Measurements from ENCODE around the gene ZDHHC8.

DNA sequence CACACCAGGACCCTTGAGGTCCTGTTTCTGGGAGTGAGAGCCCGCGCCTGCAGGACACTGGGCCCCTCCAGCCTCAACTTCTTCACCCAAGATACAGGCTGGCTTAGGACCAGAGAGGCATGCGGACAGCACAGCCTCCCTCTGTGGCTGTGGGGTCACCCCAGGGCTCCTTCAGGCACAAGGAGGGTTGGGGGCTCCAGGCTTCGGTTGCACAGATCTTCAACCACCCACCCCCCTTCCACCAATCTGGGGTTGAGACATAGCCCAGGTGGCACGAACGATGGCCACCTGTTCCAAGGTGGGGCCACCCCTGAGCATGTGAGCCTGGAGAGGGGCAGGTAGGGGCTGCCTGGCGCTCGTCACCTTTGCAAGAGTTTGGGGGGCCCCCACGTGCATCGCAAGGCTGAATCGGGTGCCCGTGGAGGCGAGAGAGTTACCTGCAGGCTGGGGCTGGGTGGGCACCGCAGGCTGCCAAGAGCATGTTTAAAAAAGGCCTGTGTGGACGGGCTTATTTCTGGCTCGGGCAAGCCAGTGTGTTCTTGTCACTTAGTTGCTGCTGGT lies 1.2 kb downstream of the ZDHHC8 start:
- TF ChIP-seq, protein P1, sequence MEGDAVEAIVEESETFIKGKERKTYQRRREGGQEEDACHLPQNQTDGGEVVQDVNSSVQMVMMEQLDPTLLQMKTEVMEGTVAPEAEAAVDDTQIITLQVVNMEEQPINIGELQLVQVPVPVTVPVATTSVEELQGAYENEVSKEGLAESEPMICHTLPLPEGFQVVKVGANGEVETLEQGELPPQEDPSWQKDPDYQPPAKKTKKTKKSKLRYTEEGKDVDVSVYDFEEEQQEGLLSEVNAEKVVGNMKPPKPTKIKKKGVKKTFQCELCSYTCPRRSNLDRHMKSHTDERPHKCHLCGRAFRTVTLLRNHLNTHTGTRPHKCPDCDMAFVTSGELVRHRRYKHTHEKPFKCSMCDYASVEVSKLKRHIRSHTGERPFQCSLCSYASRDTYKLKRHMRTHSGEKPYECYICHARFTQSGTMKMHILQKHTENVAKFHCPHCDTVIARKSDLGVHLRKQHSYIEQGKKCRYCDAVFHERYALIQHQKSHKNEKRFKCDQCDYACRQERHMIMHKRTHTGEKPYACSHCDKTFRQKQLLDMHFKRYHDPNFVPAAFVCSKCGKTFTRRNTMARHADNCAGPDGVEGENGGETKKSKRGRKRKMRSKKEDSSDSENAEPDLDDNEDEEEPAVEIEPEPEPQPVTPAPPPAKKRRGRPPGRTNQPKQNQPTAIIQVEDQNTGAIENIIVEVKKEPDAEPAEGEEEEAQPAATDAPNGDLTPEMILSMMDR (IDR thresholded peaks at IDR 0.05; ENCODE audit: low read depth, low read length): no peak
- TF ChIP-seq, protein P2, sequence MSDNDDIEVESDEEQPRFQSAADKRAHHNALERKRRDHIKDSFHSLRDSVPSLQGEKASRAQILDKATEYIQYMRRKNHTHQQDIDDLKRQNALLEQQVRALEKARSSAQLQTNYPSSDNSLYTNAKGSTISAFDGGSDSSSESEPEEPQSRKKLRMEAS (IDR thresholded peaks at IDR 0.05; ENCODE audit: low read depth, low read length): no peak
- TF ChIP-seq POLR2A (IDR thresholded peaks at IDR 0.05; ENCODE audit: extremely low read depth, insufficient read length): no peak
